Daoy (cell line): ENCODE measurements around the gene ITGB6. TPM values are rescaled to one million over a fixed set of nuclear protein-coding genes. Genes with fewer than 3 reads are reported as not detected.
A peak's percentile ranks its signal among the peaks of the same experiment; 100 is the strongest.

Experiments used
- DNase-seq: peaks from one replicate; pipeline ENCODE4 v3.0.0-alpha.2; 2015; ENCODE audit warnings: low read depth
- total RNA-seq: library from RNA; depleted of rRNA; stranded (reverse); fragments of >200 nt; shearing (Covaris generic); gene quantifications from 2 replicates; pipeline ENCODE4 v1.2.3, GENCODE V29; 2014; rRNA removed

Gene ITGB6, protein sequence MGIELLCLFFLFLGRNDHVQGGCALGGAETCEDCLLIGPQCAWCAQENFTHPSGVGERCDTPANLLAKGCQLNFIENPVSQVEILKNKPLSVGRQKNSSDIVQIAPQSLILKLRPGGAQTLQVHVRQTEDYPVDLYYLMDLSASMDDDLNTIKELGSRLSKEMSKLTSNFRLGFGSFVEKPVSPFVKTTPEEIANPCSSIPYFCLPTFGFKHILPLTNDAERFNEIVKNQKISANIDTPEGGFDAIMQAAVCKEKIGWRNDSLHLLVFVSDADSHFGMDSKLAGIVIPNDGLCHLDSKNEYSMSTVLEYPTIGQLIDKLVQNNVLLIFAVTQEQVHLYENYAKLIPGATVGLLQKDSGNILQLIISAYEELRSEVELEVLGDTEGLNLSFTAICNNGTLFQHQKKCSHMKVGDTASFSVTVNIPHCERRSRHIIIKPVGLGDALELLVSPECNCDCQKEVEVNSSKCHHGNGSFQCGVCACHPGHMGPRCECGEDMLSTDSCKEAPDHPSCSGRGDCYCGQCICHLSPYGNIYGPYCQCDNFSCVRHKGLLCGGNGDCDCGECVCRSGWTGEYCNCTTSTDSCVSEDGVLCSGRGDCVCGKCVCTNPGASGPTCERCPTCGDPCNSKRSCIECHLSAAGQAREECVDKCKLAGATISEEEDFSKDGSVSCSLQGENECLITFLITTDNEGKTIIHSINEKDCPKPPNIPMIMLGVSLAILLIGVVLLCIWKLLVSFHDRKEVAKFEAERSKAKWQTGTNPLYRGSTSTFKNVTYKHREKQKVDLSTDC
- 3.1 and 4.2 TPM in 2 replicates for total RNA-seq

DNA sequence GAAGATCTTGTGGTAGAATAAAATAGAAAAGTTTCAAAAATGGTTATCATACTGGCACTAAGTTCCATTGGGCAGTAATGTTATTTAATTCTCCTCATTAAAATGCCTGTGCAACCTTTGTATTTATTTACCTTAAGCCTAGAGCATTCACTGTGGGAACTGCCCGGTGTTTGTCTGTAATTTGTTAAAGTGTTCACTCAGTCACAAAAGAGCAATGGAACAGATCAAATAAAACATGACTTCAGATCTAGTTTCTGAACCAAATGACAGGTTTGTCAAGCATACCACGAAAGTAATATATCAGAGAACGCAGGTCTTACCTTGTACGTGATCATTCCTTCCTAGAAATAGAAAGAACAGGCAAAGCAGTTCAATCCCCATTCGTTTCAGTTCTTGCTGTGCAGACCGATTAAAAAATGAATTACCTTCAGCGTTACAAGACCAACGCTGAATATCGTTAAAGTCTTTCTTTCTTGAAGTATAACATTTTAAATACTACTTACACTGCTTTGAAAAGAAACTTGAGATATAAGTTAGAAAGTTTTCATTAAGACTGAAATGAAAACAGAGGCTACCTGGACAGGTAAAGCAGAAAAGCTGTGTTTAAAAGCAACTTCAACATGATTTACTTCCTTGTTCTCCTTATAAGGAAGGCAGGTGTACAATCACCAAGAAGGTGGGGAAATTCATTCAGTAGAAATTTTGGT, at the start of gene ITGB6:
Gene ITGB6, minus strand, starts transcription at position 590 of the 707 bp plus-strand sequence. Its CDS starts 209 bp downstream, at position 381.
- no peak for DNase-seq

DNA sequence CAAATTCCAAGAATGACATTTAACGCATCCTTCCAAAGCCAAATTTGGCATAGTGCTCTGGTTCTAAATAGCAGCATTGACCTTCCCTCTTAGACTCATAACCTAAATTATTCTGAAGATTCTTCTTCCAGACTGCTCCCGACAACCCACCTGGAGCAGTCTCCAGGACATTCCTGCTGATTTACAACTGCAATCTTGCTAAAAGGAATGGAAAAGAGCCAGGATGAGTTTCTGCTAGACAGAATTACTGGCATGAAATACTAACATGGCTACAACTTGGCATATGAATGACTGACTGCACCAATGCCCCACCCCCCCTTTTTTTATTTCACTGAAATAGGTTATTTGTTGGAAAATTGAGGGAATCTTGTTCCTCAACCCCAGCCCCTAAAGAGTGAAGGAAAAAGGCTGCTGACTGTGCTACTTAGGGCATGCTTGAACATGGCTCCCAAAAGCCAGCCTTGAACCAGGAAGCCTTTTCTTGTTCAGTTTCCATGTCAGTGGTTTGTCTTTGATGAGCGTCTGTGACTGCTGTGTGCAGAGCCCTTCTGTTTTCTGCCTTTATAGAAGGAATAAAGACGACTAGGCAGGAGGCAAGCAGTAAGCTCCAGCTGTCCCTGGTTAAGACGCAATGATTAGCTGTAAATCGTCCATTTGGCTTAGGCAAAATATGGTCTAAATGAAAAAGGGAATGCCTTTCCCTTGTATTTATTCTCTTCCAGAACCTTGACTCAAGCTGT, 47.4 kb upstream of the ITGB6 start:
- no peak for DNase-seq

DNA sequence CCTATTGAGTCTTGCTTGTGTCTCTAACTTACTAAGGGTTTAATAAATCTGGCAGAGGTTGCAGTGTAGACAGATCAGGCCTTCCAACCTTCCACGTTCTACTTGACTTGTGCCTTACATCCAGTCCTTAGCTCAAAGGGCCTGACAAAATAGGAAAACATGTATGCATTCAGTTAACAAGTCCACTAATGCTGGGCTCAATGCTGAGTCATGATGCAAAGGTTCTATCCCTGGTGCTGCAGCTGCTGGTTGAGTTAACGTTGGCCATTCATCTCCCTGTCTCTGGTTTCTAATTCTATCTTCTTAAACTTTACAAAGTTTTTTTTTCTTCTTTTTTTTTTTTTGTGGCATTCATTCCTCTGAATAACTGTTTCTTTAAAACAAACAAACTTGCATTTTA, 46.3 kb upstream of the ITGB6 start:
- no peak for DNase-seq

DNA sequence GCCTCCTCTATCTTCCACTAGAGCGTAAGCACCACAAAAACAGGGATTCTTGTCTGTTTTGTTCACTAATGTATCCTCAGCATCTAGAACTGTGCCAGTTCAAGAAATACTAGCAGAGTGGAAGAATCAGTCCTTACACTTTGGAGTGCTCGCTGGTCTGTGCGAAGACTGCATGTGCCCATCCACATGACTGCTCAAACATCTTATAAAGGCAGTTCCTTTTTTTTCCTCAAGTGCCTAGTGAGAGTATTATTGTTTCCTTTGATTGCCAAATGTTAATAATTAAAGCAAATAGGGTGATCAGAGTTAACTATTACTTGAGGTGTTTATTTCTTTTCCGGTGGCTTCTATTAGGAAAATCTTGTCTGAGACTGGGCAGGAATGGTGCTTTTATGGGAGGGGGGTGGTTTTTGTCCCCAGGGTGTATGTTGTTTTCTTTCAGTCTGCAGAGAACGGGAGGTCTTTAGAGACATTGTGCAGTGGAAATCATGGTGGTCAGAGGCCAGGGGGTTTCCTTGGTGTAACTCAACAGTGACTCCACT, 45.6 kb upstream of the ITGB6 start:
- no peak for DNase-seq

DNA sequence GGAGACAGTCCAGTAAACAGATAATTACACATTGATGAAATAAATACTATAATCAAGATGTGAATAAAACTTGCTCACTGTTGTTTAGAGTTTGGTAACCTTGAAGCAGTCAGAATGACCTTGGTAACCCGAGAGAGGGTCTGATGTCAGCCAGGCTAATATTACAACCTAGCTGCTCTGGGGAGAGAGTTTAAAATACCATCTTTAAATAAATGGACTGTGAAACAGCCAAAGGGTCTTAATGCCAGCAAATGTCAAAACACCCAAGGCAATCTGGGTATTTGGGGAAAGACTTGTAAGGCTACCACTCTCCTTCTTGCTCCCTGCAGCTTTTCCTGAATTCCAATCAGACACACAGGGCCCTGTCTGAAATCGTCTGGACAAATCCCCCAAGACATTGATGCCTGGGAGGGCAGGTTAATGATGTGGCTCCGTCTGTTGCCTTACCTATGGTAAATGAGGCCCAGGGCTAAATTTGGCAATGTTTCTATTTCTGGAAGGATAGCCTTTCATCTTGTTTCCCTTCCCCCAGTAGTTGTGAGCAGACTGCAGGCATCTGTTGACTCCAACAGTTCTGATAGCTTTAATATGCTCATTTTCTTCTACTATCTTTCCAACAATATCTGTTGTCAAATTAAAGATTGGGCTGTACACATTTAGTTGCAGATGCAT, 43.0 kb upstream of the ITGB6 start:
- DNase-seq = no peak

DNA sequence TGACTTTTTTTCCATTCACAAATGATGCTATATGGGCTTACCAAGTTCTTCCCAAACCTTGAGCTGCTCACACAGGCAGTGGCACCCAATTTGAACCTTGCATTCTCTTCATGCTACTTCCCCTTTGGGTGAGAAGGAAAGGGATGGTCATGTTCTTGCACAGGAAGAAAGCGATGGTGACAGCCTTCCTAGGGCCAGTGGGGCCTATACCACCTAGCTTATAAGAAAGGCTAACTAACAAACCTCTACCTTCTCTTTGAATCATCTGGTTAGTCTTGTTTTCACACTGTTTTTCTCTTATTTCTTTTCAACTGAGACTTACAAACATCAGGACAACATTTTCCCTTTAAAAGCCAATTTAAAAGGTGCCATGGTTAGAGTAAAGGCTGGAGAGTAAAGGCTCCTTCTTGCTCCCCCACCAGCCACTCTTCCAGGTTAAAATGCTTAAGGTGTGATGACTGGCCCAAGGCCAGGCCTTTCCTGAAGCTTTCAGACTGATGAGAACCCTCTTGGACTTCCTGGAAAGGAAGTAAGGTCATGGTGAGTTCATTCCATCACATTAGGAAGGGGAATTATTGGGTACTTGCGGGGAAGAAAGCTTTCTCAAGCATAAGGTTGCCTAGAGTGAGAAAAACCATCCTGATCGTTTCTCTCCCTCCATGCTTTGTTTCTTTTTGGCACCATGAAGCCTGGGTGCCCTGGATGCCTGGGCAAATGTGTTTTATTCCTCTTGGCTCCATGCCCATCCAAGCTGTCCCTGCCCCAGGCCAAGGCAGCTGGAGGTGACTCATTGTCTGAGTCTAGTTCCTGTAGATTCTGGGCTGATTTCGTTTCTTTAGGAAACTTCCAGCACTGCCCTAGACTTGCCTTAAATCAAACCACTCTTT, 41.4 kb upstream of the ITGB6 start:
- DNase-seq = peak; percentile 90

DNA sequence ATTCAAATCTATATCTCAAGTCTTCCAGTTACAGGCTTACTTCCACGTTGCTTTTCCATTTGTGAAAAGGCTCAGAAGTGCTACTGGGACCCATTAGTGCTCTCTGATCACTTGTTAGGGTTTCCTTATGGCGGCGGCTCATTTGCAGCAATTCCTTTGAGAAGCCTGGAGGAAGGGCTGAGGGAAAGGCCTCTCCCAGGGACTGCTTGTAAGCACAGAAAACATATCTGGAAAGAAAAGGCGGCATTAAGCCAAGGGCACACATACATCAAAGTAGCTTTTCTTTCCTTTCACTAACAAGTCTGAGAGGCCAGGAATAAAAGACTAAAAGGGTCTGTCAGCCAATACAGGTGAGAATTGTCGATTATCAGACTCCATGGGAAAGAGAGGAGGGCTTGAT, 39.4 kb upstream of the ITGB6 start:
- no peak for DNase-seq

DNA sequence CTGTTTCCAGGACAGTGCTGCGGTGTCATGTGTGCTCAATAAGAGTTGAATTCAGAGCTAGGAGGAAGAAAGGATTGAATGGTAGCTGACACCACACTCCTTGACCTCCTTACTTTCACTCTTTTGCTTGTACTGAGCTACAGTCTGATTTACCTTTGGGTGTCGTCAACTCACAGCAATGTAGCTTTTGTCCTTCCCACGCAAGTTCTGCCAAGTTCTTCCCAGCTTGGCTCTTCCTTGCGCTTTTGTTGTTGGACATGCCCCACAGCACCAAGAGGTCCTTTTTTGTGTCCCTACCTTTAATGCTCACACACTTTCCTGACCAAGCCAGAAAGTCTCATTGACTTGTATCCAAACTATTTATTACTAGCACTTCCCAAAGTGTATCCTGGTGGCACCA, 38.3 kb upstream of the ITGB6 start:
- no peak for DNase-seq

DNA sequence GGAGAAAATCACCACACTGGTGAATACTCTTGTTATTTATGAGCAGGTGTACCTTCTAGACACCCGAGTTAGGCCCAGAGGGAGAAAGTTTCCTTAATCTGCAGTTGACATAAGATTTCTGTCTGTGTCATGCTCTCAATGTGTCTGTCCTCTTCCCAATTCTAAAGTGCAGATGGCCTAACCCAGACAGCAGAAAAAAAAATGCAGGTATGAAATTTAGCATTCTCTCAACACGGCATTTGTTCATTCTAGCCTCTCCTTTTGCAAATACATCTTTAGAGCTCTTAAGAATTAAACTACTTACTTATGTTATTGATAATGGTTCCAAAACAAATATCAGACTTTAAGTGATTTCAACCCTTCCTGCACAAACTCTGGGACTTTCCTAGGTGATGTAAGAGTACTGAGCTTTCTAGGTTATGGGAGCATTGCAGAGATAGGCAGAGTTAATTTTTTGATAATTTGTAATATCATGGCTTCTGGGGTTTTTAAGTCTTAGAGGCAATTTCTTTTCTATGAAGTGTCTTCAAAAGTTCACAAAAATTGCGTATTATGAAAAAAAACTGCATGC, 32.9 kb upstream of the ITGB6 start:
- DNase-seq = no peak

DNA sequence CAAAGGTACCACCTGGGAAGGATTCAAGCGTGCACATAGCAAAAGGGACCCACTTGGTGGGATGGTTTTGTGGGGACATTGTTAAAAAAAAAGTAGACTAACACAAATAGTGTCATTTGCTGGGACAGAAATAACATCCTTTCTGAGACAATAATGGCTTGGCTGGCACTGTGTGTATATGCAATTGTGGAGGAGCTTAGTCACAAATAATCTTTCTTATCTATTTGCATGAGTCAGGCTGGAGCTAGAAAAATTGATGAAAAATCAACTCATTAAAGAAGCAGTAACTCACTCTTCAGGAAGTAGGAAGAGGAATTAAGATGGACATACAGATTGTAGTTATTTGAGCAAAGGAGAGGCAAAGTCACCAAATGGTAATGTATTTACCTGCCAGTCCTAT, 29.5 kb upstream of the ITGB6 start:
- peak; percentile 69 for DNase-seq

DNA sequence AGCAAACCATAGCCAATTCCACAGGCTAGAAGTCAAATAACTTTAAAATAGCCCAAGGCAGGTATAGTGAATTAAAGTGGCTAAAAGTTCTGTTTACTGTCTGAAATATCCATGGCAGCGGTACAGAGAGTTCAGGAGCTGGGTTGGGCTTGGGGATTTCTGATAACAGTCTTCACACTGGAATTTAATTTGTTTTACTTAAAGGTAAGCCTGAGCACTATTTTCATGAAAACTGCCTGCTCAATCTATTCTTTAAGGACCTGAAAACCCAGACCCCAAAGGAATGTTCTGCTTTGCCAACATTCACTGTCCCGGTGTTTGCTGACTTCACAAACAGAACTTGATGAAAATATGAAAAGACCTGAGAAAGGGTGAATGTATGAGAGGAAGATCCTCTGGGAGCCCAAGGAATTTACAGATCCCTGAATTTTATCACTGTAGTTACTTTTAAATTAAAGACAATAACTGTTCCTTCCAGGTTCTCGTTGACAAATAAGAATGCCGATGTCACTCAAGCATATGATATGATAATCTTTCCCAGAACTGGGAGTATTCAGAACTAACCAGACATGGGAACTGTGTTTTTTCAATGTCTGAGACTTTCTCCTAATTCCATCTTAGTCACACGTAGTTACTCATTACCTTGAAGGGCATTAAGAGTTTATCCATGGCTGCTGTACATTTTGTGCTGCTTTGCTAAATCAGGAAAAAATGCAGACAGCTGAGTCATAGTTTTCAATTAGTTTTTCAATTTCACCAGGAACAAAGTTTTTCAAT, 28.3 kb upstream of the ITGB6 start:
- DNase-seq = peak; percentile 86

DNA sequence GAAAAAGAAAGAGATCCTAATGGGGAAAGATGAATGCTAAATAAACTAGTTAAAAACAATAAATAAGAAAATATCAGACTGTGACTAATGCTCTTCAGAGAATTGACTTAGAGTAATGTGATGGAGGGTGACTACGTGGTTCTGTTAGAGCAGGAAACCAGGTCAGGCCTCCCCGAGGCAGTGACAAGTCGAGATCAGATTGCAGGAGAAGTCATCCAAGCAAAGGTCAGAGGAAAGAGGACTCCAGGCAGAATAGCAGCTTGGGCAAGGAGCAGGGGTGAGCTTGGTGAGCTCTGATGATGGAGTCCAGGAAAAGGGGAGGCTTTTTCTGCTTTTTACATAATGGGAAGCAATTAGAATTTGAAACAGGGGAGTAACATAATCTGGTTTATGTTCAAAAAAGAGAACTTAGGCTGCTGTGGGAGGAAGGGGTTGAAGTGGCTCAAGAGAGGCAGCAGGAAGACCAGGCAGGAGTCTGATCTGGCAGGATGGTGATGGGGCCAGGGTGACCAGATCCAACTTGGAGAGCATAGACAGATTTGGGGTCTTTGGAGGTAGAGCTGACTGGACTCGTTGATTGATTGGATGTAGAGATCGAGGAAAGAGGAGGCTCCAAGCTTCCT, 27.3 kb upstream of the ITGB6 start:
- DNase-seq = peak; percentile 89

DNA sequence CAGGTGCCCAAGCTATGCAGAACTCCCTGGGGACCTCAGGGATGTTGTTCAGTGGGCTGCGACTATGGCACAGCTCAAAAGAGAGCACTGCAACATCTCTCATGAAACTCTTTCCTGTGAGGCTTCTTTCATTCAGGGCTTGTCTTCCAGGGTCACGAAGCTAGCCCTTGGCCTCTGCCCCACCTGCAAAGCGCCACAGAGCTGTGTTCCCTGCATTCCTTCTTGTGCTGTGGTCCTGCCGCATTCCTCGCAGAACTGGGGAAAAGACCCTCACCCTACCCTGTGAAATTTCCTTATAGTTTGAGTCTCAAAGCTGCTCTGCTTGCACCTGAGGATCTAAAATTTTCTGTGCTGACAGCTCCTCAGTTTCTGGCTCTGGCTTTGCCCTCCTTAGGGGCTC, 26.3 kb upstream of the ITGB6 start:
- no peak for DNase-seq

DNA sequence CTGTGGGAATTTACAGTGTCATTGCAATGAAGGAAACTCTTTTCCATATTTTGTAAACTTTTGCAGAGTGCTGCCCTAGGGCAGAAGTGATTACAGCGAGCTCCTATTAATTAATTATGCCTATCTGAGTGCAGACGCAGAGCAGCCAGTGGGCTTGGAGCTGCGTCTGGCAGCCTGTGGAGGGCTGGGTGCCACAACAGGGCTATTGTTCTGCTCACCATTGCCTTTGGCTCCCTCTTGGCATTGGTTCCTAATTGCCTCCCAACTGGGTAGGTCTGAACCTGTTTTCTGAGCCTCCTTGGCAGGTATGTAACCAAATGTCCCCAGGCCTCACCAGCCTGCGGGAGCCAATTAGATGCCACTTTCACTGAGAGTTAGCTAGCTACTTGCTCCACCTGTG, 25.6 kb upstream of the ITGB6 start:
- DNase-seq = no peak

DNA sequence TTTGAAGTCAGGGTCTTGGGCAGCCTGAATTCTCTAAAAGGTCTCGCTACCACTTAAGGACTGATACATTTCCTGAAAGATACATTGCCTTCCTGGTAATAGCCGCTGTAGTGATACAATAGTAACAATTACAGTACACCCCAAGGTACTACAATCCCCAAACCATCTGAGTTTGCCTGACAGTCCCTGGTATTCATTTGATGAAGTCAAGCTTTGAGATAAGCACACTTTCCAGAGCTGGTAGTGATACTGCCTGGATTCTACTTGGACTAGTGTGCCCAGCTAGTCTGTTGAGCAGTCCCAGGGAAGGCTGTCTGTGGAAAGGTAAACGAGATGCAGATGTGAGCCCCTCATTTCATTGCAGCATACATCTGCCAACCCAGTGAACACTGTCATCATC, 24.4 kb upstream of the ITGB6 start:
- DNase-seq = peak; percentile 34

DNA sequence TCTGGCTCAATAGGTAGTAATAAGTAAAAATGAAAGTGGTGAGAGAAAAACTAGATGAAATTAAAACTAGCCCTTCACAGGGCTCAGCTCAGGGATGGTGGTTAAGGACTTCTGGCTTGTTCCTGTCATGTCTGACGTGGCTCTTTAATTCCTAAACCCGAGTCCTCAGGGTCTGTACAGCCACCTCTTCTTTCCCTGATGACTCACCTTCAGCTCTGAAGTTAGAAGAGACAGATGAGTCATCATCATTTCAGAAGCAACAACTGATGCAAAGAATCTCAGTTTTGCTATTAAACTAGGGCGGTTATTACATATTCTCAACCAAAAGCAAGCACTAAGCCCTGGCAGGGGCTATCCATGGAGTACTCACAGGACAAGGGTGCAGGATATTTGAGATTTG, 24.0 kb upstream of the ITGB6 start:
- peak; percentile 93 for DNase-seq

DNA sequence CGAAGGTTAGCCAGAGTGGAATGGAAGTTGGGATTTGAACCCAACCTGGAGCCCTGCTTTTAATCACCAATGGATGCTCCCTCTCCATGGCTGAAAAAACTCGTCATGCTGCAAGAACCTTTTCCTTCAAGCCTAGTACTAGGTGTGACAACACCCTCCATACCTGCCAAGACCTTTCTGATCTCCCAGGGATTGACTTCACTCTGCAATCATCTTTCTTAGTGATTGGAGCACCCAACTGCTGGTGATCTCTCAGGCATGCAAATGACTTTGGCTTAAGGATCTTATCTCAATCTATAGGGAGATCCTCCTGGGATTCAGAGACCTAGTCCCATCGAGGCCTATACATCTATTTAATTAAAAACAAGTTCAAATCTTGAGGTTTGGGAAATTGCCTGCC, 23.5 kb upstream of the ITGB6 start:
- no peak for DNase-seq
